ENCODE data around the gene ZDHHC1. TPM values are rescaled to one million over a fixed set of nuclear protein-coding genes. Genes with fewer than 3 reads are reported as not detected.
A peak's percentile ranks its signal among the peaks of the same experiment; 100 is the strongest.

ZDHHC1 gene
- polyA plus RNA-seq, 6 donors from 2014 or later: 0.17 to 0.23 (median 0.21) TPM; not detected in 3

DNA sequence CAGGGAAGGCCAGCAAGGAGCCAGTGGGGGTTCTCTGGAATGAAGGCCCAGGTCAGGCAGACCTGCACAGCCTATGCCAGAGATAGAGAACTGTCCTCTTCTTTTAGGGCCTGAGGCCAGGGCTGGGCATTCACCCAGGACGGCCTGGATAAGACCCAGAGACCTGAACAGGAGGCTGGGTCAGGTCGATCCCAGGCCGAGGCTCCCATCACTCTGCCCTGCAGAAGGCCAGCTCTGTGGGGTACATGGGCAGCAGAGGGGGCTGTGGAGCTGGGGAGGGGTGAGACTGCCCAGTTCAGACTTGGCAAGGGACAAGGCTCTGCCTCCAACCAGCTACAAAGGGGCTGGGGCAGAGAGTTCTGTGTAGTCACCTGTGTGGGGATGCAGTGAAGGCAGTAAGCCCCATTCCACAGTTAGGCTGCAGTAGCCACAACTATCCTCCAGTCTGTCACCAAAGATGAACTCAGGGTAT is 29.2 kb upstream of the ZDHHC1 start:
- peak overlapping the region in 2 of 6 donors; percentile 55 to 56 for H3K27ac Mint-ChIP-seq

DNA sequence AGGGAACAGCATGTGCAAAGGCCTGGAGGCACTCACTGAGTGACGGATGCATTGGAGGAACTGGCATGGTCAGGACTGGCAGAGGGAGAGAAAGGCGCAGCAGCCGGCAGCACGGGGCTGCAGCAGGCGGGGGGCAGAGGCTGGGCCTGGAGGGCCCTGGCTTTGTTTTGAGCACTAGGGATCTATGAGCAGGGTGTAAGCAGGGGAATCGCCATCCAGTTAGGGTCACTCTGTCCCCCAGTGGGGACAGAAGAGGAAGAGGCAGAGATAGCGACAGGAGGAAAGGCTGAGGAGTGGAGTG is 28.8 kb upstream of the ZDHHC1 start:
- H3K4me3 Mint-ChIP-seq: peak overlapping the region in 1 of 8 donors; percentile 66
- ATAC-seq (ENCODE audit: low read depth in 2 of 2) (no peak), DNase-seq (no peak)
- peaks cover 16 to 32% (median 23%) of the 10 kb centered on the region in 3 donors for H3K4me1 Mint-ChIP-seq
- peak overlapping the region in 2 of 6 donors; percentile 14 to 55 for H3K27ac Mint-ChIP-seq
- H3K27me3 Mint-ChIP-seq: no peaks in the 10 kb centered on the region
- peaks cover 4 to 33% of the 10 kb centered on the region in 2 donors for H3K36me3 Mint-ChIP-seq
- no peaks in the 10 kb centered on the region for H3K9me3 Mint-ChIP-seq

More for the DNA sequence above, 29.2 kb upstream of the ZDHHC1 start:
- ATAC-seq (ENCODE audit: low read depth in 2 of 2) (no peak), DNase-seq (no peak)
- H3K9me3 Mint-ChIP-seq: peaks cover 0 to under 1% (median 0%) of the 10 kb centered on the region in 7 donors
- no peaks in the 10 kb centered on the region for H3K27me3 Mint-ChIP-seq
- H3K36me3 Mint-ChIP-seq: peaks cover 4 to 36% of the 10 kb centered on the region in 2 donors
- peak overlapping the region in 1 of 8 donors; percentile 15 for H3K4me3 Mint-ChIP-seq
- H3K4me1 Mint-ChIP-seq: peaks cover 17 to 36% (median 27%) of the 10 kb centered on the region in 3 donors

DNA sequence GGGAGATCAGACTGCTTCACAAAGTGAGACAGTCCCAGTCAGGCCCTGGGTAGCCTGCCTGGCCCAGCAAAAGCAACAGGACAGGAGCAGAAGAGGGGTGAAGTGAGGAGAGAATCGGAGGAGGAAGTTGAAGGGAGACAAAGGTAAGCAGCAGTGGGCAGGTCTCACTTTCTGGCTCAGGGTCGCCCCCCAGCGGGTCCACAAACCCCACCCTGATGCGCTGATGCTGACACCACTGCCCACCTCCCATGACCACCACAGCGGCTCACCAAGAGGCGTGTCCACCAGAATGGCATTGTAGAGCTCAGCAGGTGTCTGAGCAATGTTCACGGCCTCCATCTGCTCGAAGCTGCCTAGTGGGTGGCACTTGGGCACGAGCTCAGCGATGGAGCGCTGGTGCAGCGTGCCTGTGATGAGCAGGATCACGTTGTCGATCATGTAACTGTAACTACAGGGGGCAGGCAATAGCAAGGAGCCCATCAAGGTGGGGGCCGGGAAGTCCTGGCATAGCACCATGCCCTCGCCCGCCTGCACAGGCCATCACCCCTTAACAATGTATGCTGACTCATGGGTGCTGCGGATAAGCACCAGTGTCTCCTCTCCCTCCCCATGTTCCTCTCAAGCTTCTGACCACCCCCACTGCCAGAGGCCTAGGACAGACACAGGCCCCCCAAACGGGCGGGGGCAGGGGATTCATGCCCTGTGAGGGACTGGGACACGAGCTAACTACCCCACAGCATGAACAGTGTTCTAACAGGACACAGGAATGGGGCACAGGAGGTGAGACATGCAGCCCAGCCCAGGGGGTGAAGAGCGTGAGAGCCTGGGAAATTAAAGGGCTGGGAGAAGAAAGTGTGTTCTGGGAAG is 28.2 kb upstream of the ZDHHC1 start:
- Mint-ChIP-seq H3K4me3 (peak overlapping the region in 1 of 8 donors; percentile 66), H3K27ac (peak overlapping the region in 2 of 6 donors; percentile 55 to 86), H3K27me3 (no peaks in the 10 kb centered on the region), H3K4me1 (peaks cover 10 to 27% (median 20%) of the 10 kb centered on the region in 3 donors), H3K9me3 (no peaks in the 10 kb centered on the region), H3K36me3 (peaks cover 4 to 29% of the 10 kb centered on the region in 2 donors)
- no peak for ATAC-seq (ENCODE audit: low read depth in 2 of 2)
- DNase-seq: no peak

DNA sequence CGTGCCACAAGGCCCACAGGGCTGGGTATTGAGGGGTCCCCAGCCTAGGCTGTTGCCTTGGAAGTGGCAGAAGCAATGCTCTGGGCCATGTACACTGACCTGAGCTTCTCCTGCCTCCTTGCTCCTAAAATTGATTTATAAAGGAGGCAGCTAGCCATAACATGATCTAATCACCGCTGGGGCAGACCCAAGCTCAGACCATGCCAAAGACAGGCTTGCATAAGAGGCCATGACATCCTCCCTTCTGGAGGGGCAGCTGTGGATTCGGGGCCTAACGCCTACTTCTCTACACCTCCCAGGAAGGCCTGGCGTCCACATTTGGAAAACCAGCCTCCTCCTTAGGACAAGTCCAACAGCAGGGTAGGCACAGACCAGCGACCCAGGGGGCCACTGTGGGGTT is 27.0 kb upstream of the ZDHHC1 start:
- ATAC-seq (ENCODE audit: low read depth in 2 of 2): no peak
- H3K27ac Mint-ChIP-seq: peak overlapping the region in 1 of 6 donors; percentile 77

DNA sequence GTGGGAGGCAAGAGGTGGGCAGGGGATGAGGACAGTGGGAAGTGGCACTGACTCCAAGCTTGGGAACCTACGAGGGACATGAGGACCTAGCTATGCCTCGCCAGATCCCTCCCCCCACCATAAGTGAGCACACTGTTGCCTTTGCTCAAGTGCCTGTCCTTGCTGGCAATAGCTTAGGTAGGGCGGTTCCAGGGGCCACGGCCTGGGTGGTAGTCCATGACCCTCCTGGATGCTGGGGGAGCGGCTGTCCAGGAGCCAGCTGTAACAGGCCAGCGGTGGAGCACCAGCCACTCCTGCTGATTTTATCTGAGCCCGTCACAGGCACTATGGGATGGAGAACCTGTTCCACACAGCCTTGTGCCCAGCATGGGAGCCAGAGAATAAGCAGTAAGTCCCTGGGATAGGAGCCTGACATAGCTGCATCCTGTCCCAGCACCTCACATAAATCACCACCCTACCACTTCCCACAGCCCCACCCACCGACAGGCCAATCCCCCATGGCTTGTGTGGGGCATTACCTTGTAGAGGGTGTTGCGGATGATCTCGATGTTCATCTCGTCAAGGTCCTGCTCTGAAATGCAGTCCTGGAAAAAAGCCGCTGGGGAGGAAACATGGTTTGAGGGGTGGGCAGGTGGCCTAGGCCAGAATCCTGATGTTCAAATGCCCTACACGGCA is 26.4 kb upstream of the ZDHHC1 start:
- Mint-ChIP-seq H3K4me1 (peaks cover 12 to 27% (median 21%) of the 10 kb centered on the region in 3 donors), H3K4me3 (no peak overlapping the region), H3K36me3 (peaks cover 0 to 36% of the 10 kb centered on the region in 2 donors), H3K27ac (peak overlapping the region in 2 of 6 donors; percentile 39 to 81), H3K9me3 (no peaks in the 10 kb centered on the region), H3K27me3 (no peaks in the 10 kb centered on the region)
- DNase-seq (no peak), ATAC-seq (ENCODE audit: low read depth in 2 of 2) (no peak)

More for the DNA sequence above, 27.0 kb upstream of the ZDHHC1 start:
- peaks cover 7 to 26% (median 20%) of the 10 kb centered on the region in 3 donors for H3K4me1 Mint-ChIP-seq
- DNase-seq: no peak
- H3K36me3 Mint-ChIP-seq: peaks cover 0 to 35% of the 10 kb centered on the region in 2 donors
- H3K9me3 Mint-ChIP-seq: no peaks in the 10 kb centered on the region
- H3K4me3 Mint-ChIP-seq: no peak overlapping the region
- H3K27me3 Mint-ChIP-seq: no peaks in the 10 kb centered on the region

DNA sequence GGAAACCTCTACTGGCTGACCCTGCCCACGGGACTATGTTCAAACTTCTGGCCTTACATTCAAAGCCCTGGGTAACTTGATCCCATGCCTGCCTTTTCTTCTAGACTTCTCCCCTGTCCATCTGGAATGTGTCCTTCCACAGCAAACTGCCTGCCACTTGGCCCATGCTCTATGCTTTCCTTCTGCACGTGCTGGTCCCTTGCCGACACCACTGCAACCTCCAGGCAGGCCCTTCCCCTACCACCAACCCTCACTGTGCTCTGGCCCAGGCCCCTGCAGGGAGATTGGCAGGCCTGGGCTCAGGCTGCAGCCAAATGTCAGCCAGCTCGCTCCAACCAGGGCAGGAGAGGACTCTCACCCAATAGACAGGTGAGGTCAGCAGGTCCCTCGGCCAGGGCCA is 25.6 kb upstream of the ZDHHC1 start:
- H3K9me3 Mint-ChIP-seq: no peaks in the 10 kb centered on the region
- H3K4me3 Mint-ChIP-seq: no peak overlapping the region
- no peaks in the 10 kb centered on the region for H3K27me3 Mint-ChIP-seq
- peak overlapping the region in 1 of 6 donors; percentile 88 for H3K27ac Mint-ChIP-seq
- DNase-seq (no peak), ATAC-seq (ENCODE audit: low read depth in 2 of 2) (no peak)
- H3K36me3 Mint-ChIP-seq: peaks cover 0 to 45% of the 10 kb centered on the region in 2 donors
- peaks cover 16 to 34% (median 20%) of the 10 kb centered on the region in 3 donors for H3K4me1 Mint-ChIP-seq

DNA sequence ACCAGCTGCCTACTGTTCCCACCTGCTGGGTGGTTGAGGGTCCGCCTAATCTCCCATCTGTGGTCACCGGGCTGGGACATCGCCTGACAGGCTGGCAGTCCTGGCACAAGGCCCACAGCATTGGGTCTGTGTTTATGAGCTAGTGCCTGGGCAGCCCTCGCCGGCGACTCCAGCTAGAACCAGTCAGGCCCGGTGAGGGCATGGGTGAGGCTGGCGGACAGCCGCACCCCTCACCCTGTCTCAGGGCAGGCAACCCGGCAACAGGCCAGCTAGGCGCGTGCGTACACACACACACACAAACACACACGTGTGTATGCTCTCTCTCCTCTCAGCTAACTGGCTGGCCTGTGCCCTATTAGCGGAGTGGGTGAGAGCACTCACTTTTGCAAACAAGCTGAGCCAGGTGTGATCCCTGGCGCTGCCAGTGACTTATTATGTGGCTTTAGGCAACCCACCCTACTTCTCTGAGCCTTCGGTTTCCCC is 25.0 kb upstream of the ZDHHC1 start:
- Mint-ChIP-seq H3K4me1 (peaks cover 19 to 34% (median 23%) of the 10 kb centered on the region in 3 donors), H3K36me3 (peaks cover 0 to 47% of the 10 kb centered on the region in 2 donors), H3K27ac (no peak overlapping the region), H3K27me3 (no peaks in the 10 kb centered on the region), H3K4me3 (no peak overlapping the region), H3K9me3 (no peaks in the 10 kb centered on the region)
- DNase-seq (no peak), ATAC-seq (ENCODE audit: low read depth in 2 of 2) (no peak)

DNA sequence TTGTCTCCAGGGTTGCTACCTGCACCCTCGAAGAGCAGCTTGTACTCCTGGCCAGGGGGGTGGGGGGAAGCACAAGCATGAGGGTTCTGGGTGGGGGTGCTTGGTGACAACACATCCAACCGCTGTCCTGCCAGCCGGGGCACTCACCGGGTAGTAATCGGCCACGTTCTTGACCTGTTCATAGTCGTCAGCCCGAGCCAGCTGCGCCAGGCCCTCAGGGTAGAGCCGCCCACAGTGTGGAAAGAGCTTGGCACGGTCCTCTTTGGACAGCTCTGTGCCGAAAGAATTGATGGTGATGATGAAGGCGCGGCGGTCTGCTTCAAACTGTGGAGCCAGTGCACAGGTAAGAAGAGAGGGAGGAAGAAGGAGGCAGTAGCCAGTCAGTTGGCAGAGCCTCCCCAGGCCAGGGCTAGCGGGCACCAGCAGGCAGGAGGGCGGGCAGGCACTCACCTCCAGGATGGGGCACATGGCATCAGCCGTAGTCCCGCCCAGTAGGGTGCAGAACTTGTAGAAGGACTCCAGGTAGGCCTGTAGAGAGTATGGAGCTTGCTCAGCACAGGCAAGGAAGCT is 22.6 kb upstream of the ZDHHC1 start:
- Mint-ChIP-seq H3K27ac (no peak overlapping the region), H3K4me1 (peaks cover 31 to 40% (median 35%) of the 10 kb centered on the region in 3 donors), H3K27me3 (no peaks in the 10 kb centered on the region), H3K36me3 (peaks cover 0 to 38% of the 10 kb centered on the region in 2 donors), H3K9me3 (no peaks in the 10 kb centered on the region), H3K4me3 (no peak overlapping the region)
- no peak for ATAC-seq (ENCODE audit: low read depth in 2 of 2)
- no peak for DNase-seq

DNA sequence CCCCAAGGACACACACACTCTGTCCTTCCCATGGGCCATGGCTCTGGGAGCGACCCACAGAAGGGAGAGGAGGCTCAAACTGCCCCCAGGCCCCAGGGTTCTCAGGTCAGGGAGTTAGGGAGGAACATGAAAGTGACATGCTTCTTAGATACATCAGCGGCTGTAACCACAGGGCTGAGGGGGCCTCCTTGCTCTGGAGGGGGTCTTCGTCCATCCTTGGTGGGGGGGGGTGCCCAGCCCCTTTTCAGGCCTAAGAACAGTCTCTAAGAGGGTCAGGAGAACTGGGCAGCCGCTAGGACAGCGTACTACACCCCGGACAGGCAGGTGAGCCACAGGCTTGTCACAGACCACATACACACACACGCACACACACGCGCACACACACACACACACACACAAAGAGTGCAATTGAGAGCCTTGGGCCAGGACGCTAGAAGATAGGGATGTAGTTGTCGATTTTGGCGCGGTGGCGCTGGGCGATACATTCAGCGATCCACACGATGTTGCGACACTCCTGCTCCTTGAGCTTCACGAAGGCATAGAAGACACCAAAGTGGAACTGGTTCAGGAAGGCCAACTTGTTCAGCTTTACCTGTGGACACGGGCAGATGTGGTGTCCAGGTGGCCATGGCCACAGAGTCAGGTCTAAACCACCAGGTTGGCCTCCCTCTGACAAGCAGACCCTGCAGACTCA is 22.0 kb upstream of the ZDHHC1 start:
- no peak for DNase-seq
- H3K36me3 Mint-ChIP-seq: peaks cover 0 to 32% of the 10 kb centered on the region in 2 donors
- no peaks in the 10 kb centered on the region for H3K27me3 Mint-ChIP-seq
- peak overlapping the region in 2 of 6 donors; percentile 39 to 77 for H3K27ac Mint-ChIP-seq
- ATAC-seq (ENCODE audit: low read depth in 2 of 2): no peak
- H3K9me3 Mint-ChIP-seq: no peaks in the 10 kb centered on the region
- peak overlapping the region in 1 of 8 donors; percentile 44 for H3K4me3 Mint-ChIP-seq
- peaks cover 31 to 43% (median 41%) of the 10 kb centered on the region in 3 donors for H3K4me1 Mint-ChIP-seq

DNA sequence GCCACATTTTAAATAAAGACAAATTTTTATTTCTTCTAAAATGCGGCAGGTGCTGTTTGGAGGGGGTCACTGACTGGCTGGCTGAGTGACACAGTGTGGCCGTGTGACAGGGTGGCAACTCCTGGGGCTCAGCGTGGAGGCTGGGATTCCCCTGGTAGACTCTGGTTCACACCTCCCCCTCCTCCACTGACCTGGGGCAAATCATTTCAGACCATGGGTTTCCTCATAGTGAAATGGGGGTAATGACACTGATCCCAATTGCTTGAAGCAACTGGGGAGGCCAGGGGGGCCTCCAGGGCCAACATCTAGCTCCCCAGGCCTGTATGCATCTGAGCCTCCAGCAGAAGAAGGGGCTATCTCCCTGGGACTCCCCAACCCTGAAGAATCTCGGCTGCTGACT is 21.2 kb upstream of the ZDHHC1 start:
- H3K9me3 Mint-ChIP-seq: no peaks in the 10 kb centered on the region
- ATAC-seq (ENCODE audit: low read depth in 2 of 2): peak in 1 of 2 donors; percentile 27
- H3K36me3 Mint-ChIP-seq: peaks cover 0 to 30% of the 10 kb centered on the region in 2 donors
- peak overlapping the region in 2 of 8 donors; percentile 35 to 44 for H3K4me3 Mint-ChIP-seq
- peak overlapping the region in 2 of 6 donors; percentile 48 to 50 for H3K27ac Mint-ChIP-seq
- H3K4me1 Mint-ChIP-seq: peaks cover 33 to 50% (median 48%) of the 10 kb centered on the region in 3 donors
- no peak for DNase-seq
- H3K27me3 Mint-ChIP-seq: peaks cover 0 to 2% (median 1%) of the 10 kb centered on the region in 3 donors

DNA sequence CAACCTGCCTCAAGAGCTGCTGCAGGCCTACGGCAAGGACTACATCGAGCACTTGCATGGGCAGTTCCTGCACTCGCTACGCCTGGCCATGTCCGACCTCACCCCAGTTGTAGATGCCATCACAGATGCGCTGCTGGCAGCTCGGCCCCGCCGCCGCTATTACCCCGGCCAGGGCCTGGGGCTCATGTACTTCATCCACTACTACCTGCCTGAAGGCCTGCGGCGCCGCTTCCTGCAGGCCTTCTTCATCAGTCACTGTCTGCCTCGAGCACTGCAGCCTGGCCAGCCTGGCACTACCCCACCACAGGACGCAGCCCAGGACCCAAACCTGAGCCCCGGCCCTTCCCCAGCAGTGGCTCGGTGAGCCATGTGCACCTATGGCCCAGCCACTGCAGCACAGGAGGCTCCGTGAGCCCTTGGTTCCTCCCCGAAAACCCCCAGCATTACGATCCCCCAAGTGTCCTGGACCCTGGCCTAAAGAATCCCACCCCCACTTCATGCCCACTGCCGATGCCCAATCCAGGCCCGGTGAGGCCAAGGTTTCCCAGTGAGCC is 20.4 kb upstream of the ZDHHC1 start:
- Mint-ChIP-seq H3K9me3 (no peaks in the 10 kb centered on the region), H3K36me3 (peaks cover 0 to 25% of the 10 kb centered on the region in 2 donors), H3K4me1 (peaks cover 36 to 55% (median 54%) of the 10 kb centered on the region in 3 donors), H3K4me3 (peak overlapping the region in 1 of 8 donors; percentile 53), H3K27ac (peak overlapping the region in 3 of 6 donors; percentile 39 to 49 (median 48)), H3K27me3 (peaks cover 0 to 7% (median 5%) of the 10 kb centered on the region in 3 donors)
- DNase-seq (no peak), ATAC-seq (ENCODE audit: low read depth in 2 of 2) (no peak)

DNA sequence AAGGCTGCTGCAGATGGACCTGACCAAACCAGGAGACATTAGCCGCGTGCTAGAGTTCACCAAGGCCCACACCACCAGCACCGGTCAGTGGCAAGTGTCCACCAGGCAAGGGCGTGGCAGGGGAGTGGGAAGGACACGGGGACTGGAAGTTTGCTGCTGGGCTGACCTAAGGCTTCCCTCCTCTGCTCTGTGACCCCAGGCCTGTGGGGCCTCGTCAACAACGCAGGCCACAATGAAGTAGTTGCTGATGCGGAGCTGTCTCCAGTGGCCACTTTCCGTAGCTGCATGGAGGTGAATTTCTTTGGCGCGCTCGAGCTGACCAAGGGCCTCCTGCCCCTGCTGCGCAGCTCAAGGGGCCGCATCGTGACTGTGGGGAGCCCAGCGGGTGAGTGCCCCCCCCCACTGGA is 19.5 kb upstream of the ZDHHC1 start:
- Mint-ChIP-seq H3K36me3 (peaks cover 0 to 22% of the 10 kb centered on the region in 2 donors), H3K4me3 (peak overlapping the region in 1 of 8 donors; percentile 65), H3K4me1 (peaks cover 38 to 56% (median 55%) of the 10 kb centered on the region in 3 donors), H3K9me3 (no peaks in the 10 kb centered on the region), H3K27ac (peak overlapping the region in 2 of 6 donors; percentile 48 to 56), H3K27me3 (peaks cover 0 to 7% (median 5%) of the 10 kb centered on the region in 3 donors)
- DNase-seq: no peak
- ATAC-seq (ENCODE audit: low read depth in 2 of 2): no peak
